ENCODE results near the gene HOXB9. TPM values are rescaled to one million over a fixed set of nuclear protein-coding genes. Genes with fewer than 3 reads are reported as not detected.

The HOXB9 gene
- total RNA-seq, result 1 to 10 TPM; 1.2 to 2.4 TPM

GRCh38 chr17:48626245-48627117, at the start of gene HOXB9:
Gene HOXB9 (minus strand): TSS chr17:48626358. CDS start chr17:48626269, 89 bp downstream.
- ATAC-seq, result peak; percentile 63 to 69
- Mint-ChIP-seq H3K36me3 (no peaks in the 10 kb centered on the region), H3K27ac (peak within 1 kb of the TSS in 1 of 2 donors; percentile 83), H3K9me3 (no peaks in the 10 kb centered on the region)
- no peak for DNase-seq (ENCODE audit: low spot score in 2 of 2)

GRCh38 chr17:48672340-48672739, 46.2 kb upstream of the HOXB9 start:
- DNase-seq (ENCODE audit: low spot score in 2 of 2) (no peak), ATAC-seq (no peak)
- H3K36me3 Mint-ChIP-seq, result no peaks in the 10 kb centered on the region
- no peaks in the 10 kb centered on the region for H3K9me3 Mint-ChIP-seq
- no peak overlapping the region for H3K27ac Mint-ChIP-seq

- Mint-ChIP-seq H3K9me3 (no peaks in the 10 kb centered on the region), H3K36me3 (no peaks in the 10 kb centered on the region), H3K27ac (no peak overlapping the region)
- peak; percentile 66 to 76 for ATAC-seq
- peak; percentile 58 to 73 for DNase-seq (ENCODE audit: low spot score in 2 of 2)
Observed at GRCh38 chr17:48671697-48672171, 45.6 kb upstream of the HOXB9 start.

GRCh38 chr17:48663134-48663924, 37.2 kb upstream of the HOXB9 start:
- H3K9me3 Mint-ChIP-seq, result no peaks in the 10 kb centered on the region
- no peak for ATAC-seq
- DNase-seq (ENCODE audit: low spot score in 2 of 2), result no peak
- no peaks in the 10 kb centered on the region for H3K36me3 Mint-ChIP-seq
- no peak overlapping the region for H3K27ac Mint-ChIP-seq

GRCh38 chr17:48655913-48656312, 29.8 kb upstream of the HOXB9 start:
- no peak overlapping the region for H3K27ac Mint-ChIP-seq
- H3K9me3 Mint-ChIP-seq, result no peaks in the 10 kb centered on the region
- DNase-seq (ENCODE audit: low spot score in 2 of 2) (no peak), ATAC-seq (no peak)
- H3K36me3 Mint-ChIP-seq, result no peaks in the 10 kb centered on the region

- ATAC-seq, result no peak
- Mint-ChIP-seq H3K36me3 (no peaks in the 10 kb centered on the region), H3K27ac (no peak overlapping the region), H3K9me3 (no peaks in the 10 kb centered on the region)
- no peak for DNase-seq (ENCODE audit: low spot score in 2 of 2)
Observed at GRCh38 chr17:48649741-48650140, 23.6 kb upstream of the HOXB9 start.

GRCh38 chr17:48647963-48648245, 21.7 kb upstream of the HOXB9 start:
- Mint-ChIP-seq H3K27ac (no peak overlapping the region), H3K9me3 (no peaks in the 10 kb centered on the region), H3K36me3 (no peaks in the 10 kb centered on the region)
- no peak for ATAC-seq
- no peak for DNase-seq (ENCODE audit: low spot score in 2 of 2)

GRCh38 chr17:48647103-48647962, 21.2 kb upstream of the HOXB9 start:
- H3K27ac Mint-ChIP-seq, result no peak overlapping the region
- ATAC-seq, result peak in 1 of 2 donors; percentile 24

GRCh38 chr17:48646183-48647102, 20.3 kb upstream of the HOXB9 start:
- ATAC-seq (peak; percentile 41 to 49), DNase-seq (ENCODE audit: low spot score in 2 of 2) (no peak)
- H3K27ac Mint-ChIP-seq, result no peak overlapping the region
- H3K9me3 Mint-ChIP-seq, result no peaks in the 10 kb centered on the region
- H3K36me3 Mint-ChIP-seq, result peaks cover 0 to 5% of the 10 kb centered on the region in 2 donors

More at GRCh38 chr17:48647103-48647962, 21.2 kb upstream of the HOXB9 start:
- DNase-seq (ENCODE audit: low spot score in 2 of 2), result no peak
- Mint-ChIP-seq H3K9me3 (no peaks in the 10 kb centered on the region), H3K36me3 (no peaks in the 10 kb centered on the region)

- H3K27ac Mint-ChIP-seq, result no peak overlapping the region
- no peak for DNase-seq (ENCODE audit: low spot score in 2 of 2)
- no peaks in the 10 kb centered on the region for H3K9me3 Mint-ChIP-seq
- peaks cover 4 to 9% of the 10 kb centered on the region in 2 donors for H3K36me3 Mint-ChIP-seq
- ATAC-seq, result no peak
Observed at GRCh38 chr17:48645639-48646182, 19.6 kb upstream of the HOXB9 start.

GRCh38 chr17:48644910-48645557, 18.9 kb upstream of the HOXB9 start:
- Mint-ChIP-seq H3K9me3 (no peaks in the 10 kb centered on the region), H3K27ac (no peak overlapping the region), H3K36me3 (peaks cover 4 to 9% of the 10 kb centered on the region in 2 donors)
- ATAC-seq, result no peak
- DNase-seq (ENCODE audit: low spot score in 2 of 2), result no peak

- H3K9me3 Mint-ChIP-seq, result no peaks in the 10 kb centered on the region
- no peak for ATAC-seq
- no peak overlapping the region for H3K27ac Mint-ChIP-seq
- no peak for DNase-seq (ENCODE audit: low spot score in 2 of 2)
- H3K36me3 Mint-ChIP-seq, result peaks cover 4 to 9% of the 10 kb centered on the region in 2 donors
Observed at GRCh38 chr17:48644159-48644558, 18.0 kb upstream of the HOXB9 start.

- Mint-ChIP-seq H3K36me3 (peaks cover 4 to 9% of the 10 kb centered on the region in 2 donors), H3K9me3 (no peaks in the 10 kb centered on the region), H3K27ac (no peak overlapping the region)
- no peak for DNase-seq (ENCODE audit: low spot score in 2 of 2)
- ATAC-seq, result no peak
Observed at GRCh38 chr17:48643697-48644012, 17.5 kb upstream of the HOXB9 start.

- H3K9me3 Mint-ChIP-seq, result no peaks in the 10 kb centered on the region
- no peak overlapping the region for H3K27ac Mint-ChIP-seq
- no peak for DNase-seq (ENCODE audit: low spot score in 2 of 2)
- H3K36me3 Mint-ChIP-seq, result peaks cover 4 to 9% of the 10 kb centered on the region in 2 donors
- ATAC-seq, result no peak
Observed at GRCh38 chr17:48642843-48643696, 16.9 kb upstream of the HOXB9 start.

Measured in activated naive CD4-positive, alpha-beta T cell treated with anti-CD3 and anti-CD28 coated beads, Interleukin-2, amount 50 U/mL, for 72 hours (primary cell).